ENCODE measurements around the gene RBM47. TPM values are rescaled to one million over a fixed set of nuclear protein-coding genes. Genes with fewer than 3 reads are reported as not detected.

Gene RBM47
- total RNA-seq, 1 donor from 2014 or later: 0.12 TPM

- no peaks in the 10 kb centered on the region for H3K4me1 Mint-ChIP-seq (ENCODE audit: low read depth)
- H3K9me3 Mint-ChIP-seq (ENCODE audit: low read depth): no peaks in the 10 kb centered on the region
- no peak for TF ChIP-seq CTCF (IDR thresholded peaks at IDR 0.05)
- no peak overlapping the region for H3K27ac Mint-ChIP-seq (ENCODE audit: unreplicated experiment)
- no peak overlapping the region for H3K4me3 Mint-ChIP-seq (ENCODE audit: unreplicated experiment)
- peaks cover 5% of the 10 kb centered on the region for H3K27me3 Mint-ChIP-seq (ENCODE audit: low read depth)
- peaks cover 2% of the 10 kb centered on the region for H3K36me3 Mint-ChIP-seq (ENCODE audit: low read depth)
- DNase-seq (ENCODE audit: low spot score): no peak
These were observed 28.8 kb downstream of the RBM47 start for GRCh38 chr4:40600850-40601249.

GRCh38 chr4:40599431-40599830 is 30.2 kb downstream of the RBM47 start:
- H3K27ac Mint-ChIP-seq (ENCODE audit: unreplicated experiment): no peak overlapping the region
- H3K4me3 Mint-ChIP-seq (ENCODE audit: unreplicated experiment): no peak overlapping the region
- no peak for TF ChIP-seq CTCF (IDR thresholded peaks at IDR 0.05)
- DNase-seq (ENCODE audit: low spot score): no peak
- no peaks in the 10 kb centered on the region for H3K4me1 Mint-ChIP-seq (ENCODE audit: low read depth)
- H3K36me3 Mint-ChIP-seq (ENCODE audit: low read depth): peaks cover 2% of the 10 kb centered on the region
- H3K27me3 Mint-ChIP-seq (ENCODE audit: low read depth): peaks cover 9% of the 10 kb centered on the region
- H3K9me3 Mint-ChIP-seq (ENCODE audit: low read depth): no peaks in the 10 kb centered on the region

- H3K4me1 Mint-ChIP-seq (ENCODE audit: low read depth): no peaks in the 10 kb centered on the region
- no peaks in the 10 kb centered on the region for H3K9me3 Mint-ChIP-seq (ENCODE audit: low read depth)
- DNase-seq (ENCODE audit: low spot score): no peak
- H3K4me3 Mint-ChIP-seq (ENCODE audit: unreplicated experiment): no peak overlapping the region
- no peak overlapping the region for H3K27ac Mint-ChIP-seq (ENCODE audit: unreplicated experiment)
- peaks cover 2% of the 10 kb centered on the region for H3K36me3 Mint-ChIP-seq (ENCODE audit: low read depth)
- no peak for TF ChIP-seq CTCF (IDR thresholded peaks at IDR 0.05)
- H3K27me3 Mint-ChIP-seq (ENCODE audit: low read depth): peaks cover 11% of the 10 kb centered on the region
These were observed 33.1 kb downstream of the RBM47 start for GRCh38 chr4:40596522-40596921.

GRCh38 chr4:40595981-40596380 is 33.7 kb downstream of the RBM47 start:
- H3K9me3 Mint-ChIP-seq (ENCODE audit: low read depth): no peaks in the 10 kb centered on the region
- no peak overlapping the region for H3K27ac Mint-ChIP-seq (ENCODE audit: unreplicated experiment)

GRCh38 chr4:40594261-40595178 is 35.1 kb downstream of the RBM47 start:
- TF ChIP-seq CTCF (IDR thresholded peaks at IDR 0.05): no peak

More at GRCh38 chr4:40595981-40596380, 33.7 kb downstream of the RBM47 start:
- H3K4me1 Mint-ChIP-seq (ENCODE audit: low read depth): no peaks in the 10 kb centered on the region
- no peak for TF ChIP-seq CTCF (IDR thresholded peaks at IDR 0.05)
- H3K36me3 Mint-ChIP-seq (ENCODE audit: low read depth): peaks cover 2% of the 10 kb centered on the region
- H3K27me3 Mint-ChIP-seq (ENCODE audit: low read depth): peaks cover 11% of the 10 kb centered on the region
- DNase-seq (ENCODE audit: low spot score): no peak
- no peak overlapping the region for H3K4me3 Mint-ChIP-seq (ENCODE audit: unreplicated experiment)

More at GRCh38 chr4:40594261-40595178, 35.1 kb downstream of the RBM47 start:
- H3K9me3 Mint-ChIP-seq (ENCODE audit: low read depth): no peaks in the 10 kb centered on the region
- H3K36me3 Mint-ChIP-seq (ENCODE audit: low read depth): peaks cover 2% of the 10 kb centered on the region
- H3K4me3 Mint-ChIP-seq (ENCODE audit: unreplicated experiment): no peak overlapping the region
- peaks cover 11% of the 10 kb centered on the region for H3K27me3 Mint-ChIP-seq (ENCODE audit: low read depth)
- H3K4me1 Mint-ChIP-seq (ENCODE audit: low read depth): no peaks in the 10 kb centered on the region
- H3K27ac Mint-ChIP-seq (ENCODE audit: unreplicated experiment): no peak overlapping the region
- DNase-seq (ENCODE audit: low spot score): no peak

All from chondrocyte (in vitro differentiated cells).